Omental fat pad (tissue), 4 donors: ENCODE measurements around the gene HMGN3. TPM values are rescaled to one million over a fixed set of nuclear protein-coding genes. Genes with fewer than 3 reads are reported as not detected.

ENCODE experiments used
- ATAC-seq: fragments of 150-250 bp; one replicate; pipeline ENCODE4 v1.9.1; 2016; ENCODE audit warnings: mild to moderate bottlenecking, moderate library complexity; ENCODE audit not compliant: low FRiP score
- DNase-seq: peaks from one replicate; pipeline ENCODE4 v3.0.0-alpha.2; 2019; ENCODE audit warnings: low spot score
- CTCF ChIP-seq, 3 donors: fragments of 450-650 bp; IDR thresholded peaks; one replicate each; pipeline ENCODE4 v1.5.1; 2016 to 2017; ENCODE audit warnings: antibody characterized with exemption in 3 of 3, mild to moderate bottlenecking in 3 of 3, moderate library complexity in 2 of 3
- total RNA-seq, 4 donors: library from RNA; depleted of rRNA; stranded (reverse); fragments of >200 nt; gene quantifications; one replicate each; pipeline ENCODE4 v1.1.0, GENCODE V29; 2016

Gene HMGN3
- total RNA-seq, 4 donors from 2014 or later = 26.7 to 66.2 (median 51.3) TPM

DNA sequence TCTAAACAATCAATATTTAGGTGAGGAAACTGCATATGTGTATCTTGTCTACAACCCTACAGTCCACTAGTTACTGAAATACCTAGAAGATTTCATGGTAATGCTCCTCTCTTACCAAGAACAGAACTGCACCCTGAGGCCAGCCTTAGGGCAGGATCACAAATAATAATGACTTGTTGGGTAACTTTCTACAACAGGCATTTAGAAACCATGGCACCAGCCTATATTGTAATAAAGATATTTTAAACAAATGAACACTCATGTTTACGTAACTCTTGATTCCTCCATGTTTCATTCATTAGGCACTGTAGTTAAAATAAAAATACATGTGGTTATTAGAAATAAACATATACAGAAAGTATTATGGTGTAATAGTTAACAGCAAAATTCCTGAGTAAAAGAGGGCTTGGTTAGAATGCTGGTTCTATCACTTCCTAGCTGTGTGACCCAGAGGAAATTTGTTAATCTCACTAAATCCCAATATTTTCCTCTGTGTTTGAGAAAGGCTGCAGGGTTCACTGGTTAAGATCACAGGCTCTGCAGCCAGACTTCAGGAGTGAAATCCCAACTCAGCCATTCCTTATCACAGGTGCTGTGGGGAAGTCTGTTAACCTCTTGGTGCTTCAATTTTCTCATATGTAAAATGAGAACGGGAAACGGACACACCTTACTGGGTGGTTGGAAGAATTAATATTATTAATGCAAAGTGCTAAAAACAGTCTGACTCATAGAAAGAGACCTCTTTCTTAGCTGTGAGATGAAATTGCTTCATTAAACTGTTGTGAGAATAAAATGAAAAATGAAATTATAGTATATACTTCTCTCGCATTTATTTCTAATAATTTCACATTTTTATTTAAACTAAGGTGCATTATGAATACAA, 8.5 kb downstream of the HMGN3 start:
- no peak for TF ChIP-seq CTCF (IDR thresholded peaks at IDR 0.05)
- ATAC-seq = no peak
- DNase-seq = no peak

DNA sequence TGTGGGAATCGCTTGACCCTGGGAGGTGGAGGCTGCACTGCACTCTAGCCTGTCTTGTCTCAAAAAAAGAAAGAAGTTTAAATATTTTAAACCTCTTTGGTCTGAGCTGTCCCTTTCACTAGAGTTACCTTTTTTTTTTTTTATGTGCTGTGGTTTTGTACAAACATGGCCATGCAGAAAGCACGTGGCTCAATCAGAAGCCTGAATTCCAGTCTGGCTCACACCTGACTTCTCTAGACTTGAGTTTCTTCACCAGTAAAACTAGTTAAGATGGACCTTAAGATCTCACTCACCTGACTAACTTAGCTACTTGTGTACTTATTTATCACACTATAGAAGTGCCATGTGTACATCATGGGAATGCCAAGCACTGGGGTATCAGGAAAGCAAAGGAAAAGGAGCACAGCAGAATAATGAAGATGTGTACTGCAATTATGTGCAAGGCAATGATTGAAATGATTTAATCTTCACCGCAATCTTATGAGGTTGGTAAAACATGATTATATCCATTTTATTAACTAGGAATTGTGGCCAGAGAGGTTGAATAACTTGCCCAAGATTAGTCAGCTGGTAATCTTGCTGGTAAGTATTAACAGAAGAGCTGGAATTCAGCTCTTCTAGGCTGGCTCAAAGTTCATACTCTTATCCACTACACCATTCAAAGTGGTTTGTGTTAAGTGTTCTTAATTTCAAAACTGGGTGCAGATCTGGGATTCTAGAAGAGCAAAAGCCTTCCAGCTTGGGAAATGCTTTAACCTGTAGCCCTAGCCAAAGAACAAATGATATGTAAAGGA, 10.7 kb downstream of the HMGN3 start:
- DNase-seq = no peak
- ATAC-seq = no peak
- no peak for TF ChIP-seq CTCF (IDR thresholded peaks at IDR 0.05)

DNA sequence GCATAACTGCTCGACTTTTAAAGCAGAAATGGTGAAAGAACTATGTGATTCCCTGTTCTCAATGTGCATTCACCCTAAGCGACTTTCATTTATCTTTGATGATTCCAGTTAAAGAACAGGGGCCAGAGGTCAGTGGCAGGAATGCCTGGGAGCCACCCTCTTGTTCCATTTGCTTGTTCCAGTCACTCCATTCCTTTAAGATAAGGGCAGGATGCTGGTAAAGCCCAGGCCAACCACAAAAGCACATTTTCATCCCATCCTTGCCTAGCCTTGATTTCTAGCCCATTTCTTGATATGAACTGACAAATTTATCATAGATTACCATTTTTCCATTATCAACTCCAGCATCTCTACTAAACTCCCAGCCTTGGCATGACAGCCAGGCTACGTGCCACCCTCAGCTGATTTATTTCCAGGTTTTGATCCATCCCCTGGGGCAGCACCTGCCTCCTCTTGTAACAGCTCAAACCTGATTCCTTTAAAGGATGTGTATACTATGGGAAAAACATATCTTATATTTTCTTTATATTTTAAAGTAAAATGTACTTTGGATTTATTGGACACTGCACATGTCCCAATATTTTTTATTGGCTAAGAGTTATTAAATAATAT, 19.2 kb downstream of the HMGN3 start:
- DNase-seq = no peak
- no peak for TF ChIP-seq CTCF (IDR thresholded peaks at IDR 0.05)
- ATAC-seq = no peak

DNA sequence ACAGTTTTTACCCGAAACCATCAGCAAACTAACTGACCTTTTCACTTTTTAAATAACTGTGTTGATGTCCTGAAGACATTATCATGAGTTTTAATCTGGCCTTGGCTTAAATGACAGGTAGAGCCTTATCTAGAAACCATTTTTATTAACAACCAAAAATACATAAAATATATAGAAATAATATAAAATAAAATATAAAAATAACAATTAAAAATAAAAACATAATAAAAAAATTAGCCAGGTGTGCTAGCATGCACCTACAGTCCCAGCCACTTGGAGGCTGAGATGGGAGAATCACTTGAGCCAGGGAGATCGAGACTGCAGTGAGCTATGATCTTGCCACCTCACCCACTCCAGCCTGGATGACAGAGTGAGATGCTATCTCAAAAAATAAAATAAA, 21.6 kb downstream of the HMGN3 start:
- TF ChIP-seq CTCF (IDR thresholded peaks at IDR 0.05) = no peak
- ATAC-seq = no peak
- no peak for DNase-seq

DNA sequence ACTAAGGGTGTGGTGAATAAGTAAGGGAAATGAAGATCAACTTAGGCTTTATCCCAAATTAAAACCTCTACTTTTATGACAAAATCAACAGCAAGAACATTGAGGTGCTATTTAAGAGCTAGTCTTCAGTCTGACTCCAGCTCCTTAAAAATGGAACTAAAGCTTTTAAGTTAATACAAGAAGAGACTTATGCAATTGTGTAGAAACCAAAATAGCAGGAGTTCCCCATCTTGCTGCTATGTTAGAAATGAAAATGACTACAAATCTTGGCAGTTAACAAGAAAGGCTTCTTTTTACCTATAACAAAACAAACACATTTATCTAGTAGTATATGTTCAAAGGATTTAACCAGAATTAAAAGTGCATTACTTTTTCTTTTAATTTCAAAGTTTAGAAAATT, 25.7 kb downstream of the HMGN3 start:
- no peak for DNase-seq

GRCh38 chr6:79203753-79204253, 30.7 kb downstream of the HMGN3 start:
- ATAC-seq = no peak
- no peak for TF ChIP-seq CTCF (IDR thresholded peaks at IDR 0.05)

More for the DNA sequence above, 25.7 kb downstream of the HMGN3 start:
- ATAC-seq = no peak
- no peak for TF ChIP-seq CTCF (IDR thresholded peaks at IDR 0.05)

More at GRCh38 chr6:79203753-79204253, 30.7 kb downstream of the HMGN3 start:
- no peak for DNase-seq
